KMS-11 (cell line): ENCODE results near the gene NOA1.

Source experiments
- H2AFZ ChIP-seq: fragments of 200-600 bp; sonication (generic); 2 replicates; pipeline ENCODE4 v1.6.1; 2016; ENCODE audit warnings: antibody characterized with exemption, mixed run types, low read depth
- H3K27ac ChIP-seq: fragments of 200-600 bp; sonication (generic); 2 replicates; pipeline ENCODE4 v1.6.1; 2016; ENCODE audit warnings: mild to moderate bottlenecking, mixed run types
- H3K27me3 ChIP-seq: fragments of 200-600 bp; sonication (generic); 2 replicates; pipeline ENCODE4 v1.6.1; 2017; ENCODE audit warnings: mild to moderate bottlenecking, low read depth, mixed run types, moderate library complexity; ENCODE audit not compliant: insufficient read depth
- H3K36me3 ChIP-seq: fragments of 200-600 bp; sonication (generic); 2 replicates; pipeline ENCODE4 v1.6.1; 2017; ENCODE audit warnings: mild to moderate bottlenecking, mixed run types; ENCODE audit not compliant: insufficient read depth
- H3K4me1 ChIP-seq: fragments of 200-600 bp; sonication (generic); 2 replicates; pipeline ENCODE4 v1.6.1; 2016; ENCODE audit warnings: mild to moderate bottlenecking, low read depth, mixed run types; ENCODE audit not compliant: poor library complexity, severe bottlenecking
- H3K4me2 ChIP-seq: fragments of 200-600 bp; sonication (generic); 2 replicates; pipeline ENCODE4 v1.7.0; 2016; ENCODE audit warnings: mild to moderate bottlenecking, mixed run types
- H3K4me3 ChIP-seq: fragments of 200-600 bp; sonication (generic); IDR thresholded peaks from 2 replicates; pipeline ENCODE4 v1.6.1; 2017; ENCODE audit warnings: low read depth, low read length, mixed read lengths; ENCODE audit not compliant: insufficient read depth
- H3K79me2 ChIP-seq: fragments of 200-600 bp; sonication (generic); 2 replicates; pipeline ENCODE4 v1.6.1; 2016; ENCODE audit warnings: low read depth, mixed run types; ENCODE audit not compliant: insufficient read depth
- H3K9ac ChIP-seq: fragments of 200-600 bp; sonication (generic); 2 replicates; pipeline ENCODE4 v1.6.1; 2016; ENCODE audit warnings: mild to moderate bottlenecking, mixed run types
- H4K20me1 ChIP-seq: fragments of 200-600 bp; sonication (generic); 2 replicates; pipeline ENCODE4 v1.6.1; 2016; ENCODE audit warnings: mild to moderate bottlenecking, mixed run types; ENCODE audit not compliant: insufficient read depth
- TF ChIP-seq, protein P1 (sequence below): fragments of 200-600 bp; sonication (generic); conservative IDR thresholded peaks from 2 replicates; pipeline ENCODE4 v1.6.1; 2017; ENCODE audit warnings: low read depth, mild to moderate bottlenecking, antibody characterized with exemption, low read length, moderate library complexity, mixed read lengths

NOA1 gene

DNA sequence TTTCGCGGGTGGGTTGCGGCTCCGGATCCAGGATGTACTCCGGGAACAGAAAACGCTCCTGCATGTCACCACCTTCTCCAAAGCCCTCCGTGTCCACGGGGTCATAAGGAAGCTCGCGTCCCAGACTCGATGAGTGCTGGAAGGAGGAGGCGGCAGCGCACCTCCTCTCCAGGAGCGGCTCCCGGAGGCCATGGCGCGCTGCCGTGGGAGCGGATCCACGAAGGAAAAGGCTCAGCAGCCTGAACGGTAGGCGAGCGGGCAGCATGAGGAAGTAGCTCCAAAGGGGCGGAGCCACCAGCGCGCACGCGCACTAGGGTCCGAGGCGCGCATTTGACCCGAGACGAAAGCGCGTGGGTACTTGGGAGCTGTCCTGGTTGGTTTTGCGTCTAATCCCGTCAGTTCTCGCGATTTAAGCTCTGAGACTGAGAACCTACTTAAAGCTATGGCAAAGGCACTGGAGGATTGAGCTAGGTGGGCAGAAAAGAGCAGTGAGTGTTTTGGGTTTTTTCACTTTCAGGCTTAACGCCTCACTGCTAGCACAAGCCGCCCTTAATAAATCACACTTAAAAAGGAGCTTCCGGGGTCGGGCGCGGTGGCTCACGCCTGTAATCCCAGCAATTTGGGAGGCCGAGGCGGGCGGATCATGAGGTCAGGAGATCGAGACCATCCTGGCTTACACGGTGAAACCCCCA lies at the start of gene NOA1:
TSS of gene NOA1 (minus strand) at position 286 of the 692 bp plus-strand sequence. CDS start at position 265, 21 bp downstream.
- Histone ChIP-seq H3K4me1 (peaks cover 51% of the 10 kb centered on the region), H4K20me1 (peaks cover 22% of the 10 kb centered on the region), H3K4me3 (peak within 1 kb of the TSS; percentile 84), H3K27ac (peak within 1 kb of the TSS; percentile 98), H3K27me3 (no peaks in the 10 kb centered on the region), H2AFZ (peak within 1 kb of the TSS; percentile 86), H3K36me3 (peaks cover 17% of the 10 kb centered on the region; the same call in 1 of the 2 replicates), H3K79me2 (peaks cover 80% of the 10 kb centered on the region), H3K4me2 (peak within 1 kb of the TSS; percentile 89), H3K9ac (peak within 1 kb of the TSS; percentile 91)
- TF ChIP-seq, protein P1, sequence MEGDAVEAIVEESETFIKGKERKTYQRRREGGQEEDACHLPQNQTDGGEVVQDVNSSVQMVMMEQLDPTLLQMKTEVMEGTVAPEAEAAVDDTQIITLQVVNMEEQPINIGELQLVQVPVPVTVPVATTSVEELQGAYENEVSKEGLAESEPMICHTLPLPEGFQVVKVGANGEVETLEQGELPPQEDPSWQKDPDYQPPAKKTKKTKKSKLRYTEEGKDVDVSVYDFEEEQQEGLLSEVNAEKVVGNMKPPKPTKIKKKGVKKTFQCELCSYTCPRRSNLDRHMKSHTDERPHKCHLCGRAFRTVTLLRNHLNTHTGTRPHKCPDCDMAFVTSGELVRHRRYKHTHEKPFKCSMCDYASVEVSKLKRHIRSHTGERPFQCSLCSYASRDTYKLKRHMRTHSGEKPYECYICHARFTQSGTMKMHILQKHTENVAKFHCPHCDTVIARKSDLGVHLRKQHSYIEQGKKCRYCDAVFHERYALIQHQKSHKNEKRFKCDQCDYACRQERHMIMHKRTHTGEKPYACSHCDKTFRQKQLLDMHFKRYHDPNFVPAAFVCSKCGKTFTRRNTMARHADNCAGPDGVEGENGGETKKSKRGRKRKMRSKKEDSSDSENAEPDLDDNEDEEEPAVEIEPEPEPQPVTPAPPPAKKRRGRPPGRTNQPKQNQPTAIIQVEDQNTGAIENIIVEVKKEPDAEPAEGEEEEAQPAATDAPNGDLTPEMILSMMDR: no peak

DNA sequence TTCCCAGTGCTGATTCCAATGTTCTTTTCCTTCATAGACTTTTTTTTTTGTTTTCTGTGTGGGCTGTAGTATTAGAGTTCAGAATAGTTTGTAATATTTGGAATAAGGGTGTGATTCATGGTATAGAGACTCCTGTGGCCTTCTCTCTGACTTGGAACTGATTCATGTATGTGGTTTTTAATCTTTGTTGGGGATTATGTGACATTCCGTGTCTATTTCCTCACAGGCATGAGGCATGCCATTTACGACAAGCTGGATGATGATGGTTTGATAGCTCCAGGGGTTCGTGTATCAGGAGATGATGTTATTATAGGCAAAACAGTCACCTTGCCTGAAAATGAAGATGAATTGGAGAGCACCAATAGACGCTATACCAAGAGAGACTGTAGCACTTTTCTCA lies 45.7 kb upstream of the NOA1 start:
- peaks cover 43% of the 10 kb centered on the region; the same call in 1 of the 2 replicates for H3K36me3 ChIP-seq
- H3K79me2 ChIP-seq: no peaks in the 10 kb centered on the region
- H3K4me1 ChIP-seq: peaks cover 15% of the 10 kb centered on the region
- no peak overlapping the region for H3K27ac ChIP-seq
- H2AFZ ChIP-seq: no peak overlapping the region
- no peak overlapping the region for H3K4me2 ChIP-seq
- H3K9ac ChIP-seq: no peak overlapping the region
- H3K27me3 ChIP-seq: no peaks in the 10 kb centered on the region
- 0 out of 2 replicates have a peak, but pooled peaks cover 3% of the 10 kb centered on the region for H4K20me1 ChIP-seq
- TF ChIP-seq, protein P1: no peak
- no peak overlapping the region for H3K4me3 ChIP-seq

- no peaks in the 10 kb centered on the region for H3K79me2 ChIP-seq
- no peaks in the 10 kb centered on the region for H3K27me3 ChIP-seq
- H2AFZ ChIP-seq: no peak overlapping the region
- TF ChIP-seq, protein P1: no peak
- peaks cover 21% of the 10 kb centered on the region for H3K4me1 ChIP-seq
- no peak overlapping the region for H3K4me2 ChIP-seq
- H3K36me3 ChIP-seq: peaks cover 50% of the 10 kb centered on the region; the same call in 1 of the 2 replicates
- no peak overlapping the region for H3K4me3 ChIP-seq
- 0 out of 2 replicates have a peak, but pooled peaks cover 3% of the 10 kb centered on the region for H4K20me1 ChIP-seq
- no peak overlapping the region for H3K9ac ChIP-seq
- H3K27ac ChIP-seq: no peak overlapping the region
Measured at GRCh38 chr4:57020467-57021101, 43.2 kb upstream of the NOA1 start.

DNA sequence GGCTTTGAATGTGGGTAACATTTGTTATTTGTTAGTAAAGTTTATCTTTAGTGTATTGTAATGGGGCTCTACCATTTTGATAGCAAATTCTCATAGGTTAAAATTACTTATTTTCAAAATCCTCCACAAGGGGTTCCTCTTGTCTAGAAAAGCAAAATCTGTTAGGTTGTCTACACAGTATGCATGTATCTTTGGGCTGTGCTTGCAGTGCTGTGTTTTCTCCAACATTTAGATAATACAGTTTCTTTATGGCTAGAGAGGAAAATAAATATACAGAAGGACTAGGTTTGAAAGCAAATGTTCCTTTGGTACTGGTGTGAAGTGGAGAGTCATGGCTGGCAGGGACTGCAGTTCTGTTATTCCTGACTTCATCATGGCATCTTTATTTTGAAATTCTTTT lies 41.6 kb upstream of the NOA1 start:
- Histone ChIP-seq H4K20me1 (0 out of 2 replicates have a peak, but pooled peaks cover 7% of the 10 kb centered on the region), H3K4me1 (peaks cover 21% of the 10 kb centered on the region), H3K27me3 (no peaks in the 10 kb centered on the region), H3K4me3 (no peak overlapping the region), H3K36me3 (peaks cover 45% of the 10 kb centered on the region; the same call in 1 of the 2 replicates), H3K27ac (peak overlapping the region; percentile 34; the same call in 1 of the 2 replicates), H3K79me2 (no peaks in the 10 kb centered on the region), H3K9ac (no peak overlapping the region), H2AFZ (no peak overlapping the region), H3K4me2 (no peak overlapping the region)
- TF ChIP-seq, protein P1: no peak
